Tibial nerve (tissue), 4 donors: Measurements from ENCODE around the gene OSGEPL1. TPM values are rescaled to one million over a fixed set of nuclear protein-coding genes. Genes with fewer than 3 reads are reported as not detected.
"Not testable (repeated sequence)": the region's sequence is repeated elsewhere in the genome, so short reads cannot be mapped to it uniquely, and the experiment has no call there.

Source experiments
- DNase-seq, 2 donors: peaks; one replicate each; pipeline ENCODE4 v3.0.0-alpha.2; 2019; ENCODE audit warnings: low spot score in 2 of 2
- H3K27ac ChIP-seq, 4 donors: fragments of 200-600 bp; sonication (generic) in 3 of 4; one replicate each; pipeline ENCODE4 v1.5.1; 2017 to 2019; ENCODE audit warnings: mild to moderate bottlenecking in 1 of 4
- H3K27me3 ChIP-seq, 2 donors: fragments of 200-600 bp; sonication (generic) in 1 of 2; one replicate each; pipeline versions ENCODE4 v1.5.1 to v1.6.0; 2017 to 2019
- H3K36me3 ChIP-seq, 3 donors: fragments of 200-600 bp; sonication (generic); one replicate each; pipeline ENCODE4 v1.5.1; 2018 to 2019
- H3K4me1 ChIP-seq, 4 donors: fragments of 200-600 bp; sonication (generic) in 3 of 4; one replicate each; pipeline ENCODE4 v1.5.1; 2017 to 2019
- H3K4me3 ChIP-seq, 4 donors: fragments of 200-600 bp; sonication (generic) in 3 of 4; one replicate each; pipeline ENCODE4 v1.5.1; 2017 to 2019; ENCODE audit warnings: mild to moderate bottlenecking in 1 of 4, moderate library complexity in 1 of 4
- H3K9me3 ChIP-seq, 4 donors: fragments of 200-600 bp; sonication (generic) in 3 of 4; one replicate each; pipeline ENCODE4 v1.5.1; 2017 to 2019
- EP300 ChIP-seq, 2 donors: sonication (generic); formaldehyde crosslinking; IDR thresholded peaks; one replicate each; pipeline ENCODE4 v1.6.1; 2017; ENCODE audit warnings: antibody characterized with exemption in 2 of 2, mild to moderate bottlenecking in 1 of 2
- POLR2A ChIP-seq, 2 donors: fragments of 450-650 bp; IDR thresholded peaks; one replicate each; pipeline ENCODE4 v1.6.1; 2017; ENCODE audit warnings: antibody characterized with exemption in 2 of 2, mild to moderate bottlenecking in 2 of 2, moderate library complexity in 2 of 2
- WGBS, 2 donors: methylation state at CpG; one replicate each; pipeline ENCODE4 v1.1.5; 2018; 5-methylcytosine and 5-hydroxymethylcytosine counted together
- total RNA-seq, 4 donors: library from RNA; depleted of rRNA; stranded (reverse); fragments of >200 nt; gene quantifications; one replicate each; pipeline ENCODE4 v1.1.0, GENCODE V29; 2016
- TF ChIP-seq, protein P1 (sequence below), 5 experiments: fragments of 200-600 bp in 3 of 5; fragments of 450-650 bp in 2 of 5; sonication (generic) in 3 of 5; IDR thresholded peaks; one replicate each; pipeline ENCODE4 v1.5.1; 2016 to 2019; ENCODE audit warnings: antibody characterized with exemption in 5 of 5, mild to moderate bottlenecking in 3 of 5, moderate library complexity in 2 of 5

The OSGEPL1 gene
- total RNA-seq, 4 donors from 2014 or later: 8.4 to 26.4 (median 11.8) TPM

- WGBS, 2 donors: 82 to 83% methylated on average over 4 of the region's 4 CpGs
Measured at GRCh38 chr2:189719571-189719970, 43.0 kb downstream of the OSGEPL1 start.

GRCh38 chr2:189717593-189717992 lies 45.0 kb downstream of the OSGEPL1 start:
- H3K4me1 ChIP-seq, H3K27me3 ChIP-seq, H3K4me3 ChIP-seq, DNase-seq, H3K9me3 ChIP-seq, H3K27ac ChIP-seq: not testable (repeated sequence)
- peaks cover 0 to 31% (median 0%) of the 10 kb centered on the region in 3 donors for H3K36me3 ChIP-seq
- 74 to 88% methylated on average over 1 of the region's 1 CpG for WGBS, 2 donors

More at GRCh38 chr2:189719571-189719970, 43.0 kb downstream of the OSGEPL1 start:
- DNase-seq: no peak
- Histone ChIP-seq H3K36me3 (peaks cover 0 to 33% (median 0%) of the 10 kb centered on the region in 3 donors), H3K4me3 (no peak overlapping the region), H3K27me3 (no peaks in the 10 kb centered on the region), H3K4me1 (no peaks in the 10 kb centered on the region), H3K27ac (no peak overlapping the region), H3K9me3 (peaks cover 0 to 8% (median 0%) of the 10 kb centered on the region in 4 donors)
- no peak for TF ChIP-seq POLR2A (IDR thresholded peaks at IDR 0.05)

DNA sequence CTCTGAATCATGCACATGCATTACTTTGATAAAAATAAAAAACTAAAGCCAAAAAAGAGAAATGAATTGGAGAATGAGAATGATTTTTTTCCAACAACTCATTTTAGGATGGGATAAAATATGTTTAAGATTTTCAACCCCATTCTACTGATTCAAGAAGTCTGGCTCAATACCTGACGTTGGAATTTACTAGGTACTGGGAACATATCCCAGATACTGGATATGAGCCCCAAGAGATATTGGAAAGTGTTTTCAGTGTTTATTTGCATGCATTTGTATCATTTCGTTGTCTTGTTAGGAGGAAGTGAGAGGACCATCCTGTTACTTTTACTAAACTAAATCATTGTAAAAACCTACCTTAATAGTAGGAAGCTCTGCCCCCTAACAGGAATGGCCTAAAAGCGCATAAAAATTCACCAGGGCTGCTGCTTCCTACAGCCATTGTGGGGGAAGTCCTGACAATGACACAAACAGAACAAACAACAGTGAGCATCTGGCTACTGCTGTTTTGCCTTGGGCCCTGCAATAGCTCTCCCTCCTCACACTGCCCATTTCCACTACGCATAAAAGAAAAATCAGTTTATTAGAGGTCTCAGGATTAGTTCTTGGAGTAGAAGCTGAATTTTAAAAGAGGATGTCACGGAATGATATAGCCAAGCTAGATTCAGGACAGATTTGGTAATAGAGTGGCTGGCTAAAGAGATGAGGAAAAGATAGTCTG lies 52.9 kb downstream of the OSGEPL1 start:
- TF ChIP-seq, protein P1, sequence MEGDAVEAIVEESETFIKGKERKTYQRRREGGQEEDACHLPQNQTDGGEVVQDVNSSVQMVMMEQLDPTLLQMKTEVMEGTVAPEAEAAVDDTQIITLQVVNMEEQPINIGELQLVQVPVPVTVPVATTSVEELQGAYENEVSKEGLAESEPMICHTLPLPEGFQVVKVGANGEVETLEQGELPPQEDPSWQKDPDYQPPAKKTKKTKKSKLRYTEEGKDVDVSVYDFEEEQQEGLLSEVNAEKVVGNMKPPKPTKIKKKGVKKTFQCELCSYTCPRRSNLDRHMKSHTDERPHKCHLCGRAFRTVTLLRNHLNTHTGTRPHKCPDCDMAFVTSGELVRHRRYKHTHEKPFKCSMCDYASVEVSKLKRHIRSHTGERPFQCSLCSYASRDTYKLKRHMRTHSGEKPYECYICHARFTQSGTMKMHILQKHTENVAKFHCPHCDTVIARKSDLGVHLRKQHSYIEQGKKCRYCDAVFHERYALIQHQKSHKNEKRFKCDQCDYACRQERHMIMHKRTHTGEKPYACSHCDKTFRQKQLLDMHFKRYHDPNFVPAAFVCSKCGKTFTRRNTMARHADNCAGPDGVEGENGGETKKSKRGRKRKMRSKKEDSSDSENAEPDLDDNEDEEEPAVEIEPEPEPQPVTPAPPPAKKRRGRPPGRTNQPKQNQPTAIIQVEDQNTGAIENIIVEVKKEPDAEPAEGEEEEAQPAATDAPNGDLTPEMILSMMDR (IDR thresholded peaks at IDR 0.05): no peak
- TF ChIP-seq EP300 (IDR thresholded peaks at IDR 0.05) (no peak), POLR2A (IDR thresholded peaks at IDR 0.05) (no peak)
- Histone ChIP-seq H3K27me3 (no peaks in the 10 kb centered on the region), H3K9me3 (no peaks in the 10 kb centered on the region), H3K4me1 (no peaks in the 10 kb centered on the region), H3K4me3 (no peak overlapping the region), H3K27ac (no peak overlapping the region), H3K36me3 (peaks cover 0 to 48% (median 0%) of the 10 kb centered on the region in 3 donors)
- DNase-seq: no peak
- 73 to 81% methylated on average over 5 of the region's 5 CpGs for WGBS, 2 donors

GRCh38 chr2:189702071-189702470 lies 60.5 kb downstream of the OSGEPL1 start:
- Histone ChIP-seq H3K27me3 (no peaks in the 10 kb centered on the region), H3K9me3 (no peaks in the 10 kb centered on the region), H3K27ac (no peak overlapping the region), H3K4me1 (peaks cover 0 to 6% (median 0%) of the 10 kb centered on the region in 4 donors), H3K36me3 (peaks cover 0 to 28% (median 0%) of the 10 kb centered on the region in 3 donors), H3K4me3 (no peak overlapping the region)
- no peak for DNase-seq
- TF ChIP-seq POLR2A (IDR thresholded peaks at IDR 0.05) (no peak), EP300 (IDR thresholded peaks at IDR 0.05) (no peak)
- TF ChIP-seq, protein P1 (IDR thresholded peaks at IDR 0.05): no peak

GRCh38 chr2:189700681-189701080 lies 61.9 kb downstream of the OSGEPL1 start:
- Histone ChIP-seq H3K4me3 (no peak overlapping the region), H3K4me1 (peaks cover 0 to 6% (median 0%) of the 10 kb centered on the region in 4 donors), H3K36me3 (peaks cover 0 to 16% (median 0%) of the 10 kb centered on the region in 3 donors), H3K27ac (no peak overlapping the region), H3K9me3 (no peaks in the 10 kb centered on the region), H3K27me3 (no peaks in the 10 kb centered on the region)
- no peak for TF ChIP-seq POLR2A (IDR thresholded peaks at IDR 0.05)
- TF ChIP-seq, protein P1 (IDR thresholded peaks at IDR 0.05): no peak
- TF ChIP-seq EP300 (IDR thresholded peaks at IDR 0.05): no peak
- 50% methylated on average over 2 of the region's 2 CpGs for WGBS, 2 donors
- no peak for DNase-seq

DNA sequence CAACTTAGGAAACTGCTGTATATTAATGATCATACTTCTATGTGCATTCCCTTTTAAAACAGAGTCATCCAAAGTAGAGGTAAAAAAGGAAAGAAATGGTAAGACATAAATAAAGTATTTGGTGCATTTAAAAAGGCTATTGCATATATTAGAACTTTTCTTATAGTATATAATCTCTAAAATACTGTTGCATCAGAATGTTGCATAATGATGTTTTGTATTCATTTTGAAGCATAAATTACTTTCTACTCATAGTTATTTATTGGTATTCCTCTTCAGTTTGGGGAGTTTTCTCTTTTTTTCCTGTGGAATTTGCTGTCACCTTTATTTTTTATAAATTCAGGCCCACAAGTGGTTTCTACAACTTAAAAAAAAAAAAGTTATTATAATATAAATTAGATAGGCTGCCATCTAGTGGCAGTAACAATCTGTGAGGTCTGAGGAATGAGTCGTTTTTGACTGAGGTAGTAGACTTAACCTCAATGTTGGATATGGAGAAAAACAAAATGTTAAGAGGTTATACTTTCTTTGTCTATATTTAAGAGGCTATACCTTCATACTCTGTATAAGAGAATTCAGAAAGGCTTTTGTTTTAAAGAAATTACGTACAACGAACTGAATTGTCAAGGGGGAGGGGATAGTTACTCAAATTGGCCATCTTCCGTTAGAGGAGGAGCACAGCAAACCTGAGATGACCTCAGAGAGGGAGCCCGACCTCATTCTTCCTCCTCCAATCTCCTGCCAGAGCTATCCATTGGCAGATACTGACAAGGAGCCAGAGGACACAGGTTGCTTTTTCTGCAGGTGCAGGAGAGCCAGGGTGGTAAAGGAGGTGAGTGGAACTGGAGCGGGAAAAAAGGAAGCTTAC lies 64.3 kb downstream of the OSGEPL1 start:
- Histone ChIP-seq H3K4me3 (no peak overlapping the region), H3K27ac (peak overlapping the region in 1 of 4 donors; percentile 29), H3K9me3 (no peaks in the 10 kb centered on the region), H3K27me3 (no peaks in the 10 kb centered on the region), H3K36me3 (peaks cover 0 to 21% (median 0%) of the 10 kb centered on the region in 3 donors), H3K4me1 (peaks cover 0 to 6% (median 0%) of the 10 kb centered on the region in 4 donors)
- 30 to 36% methylated on average over 6 of the region's 6 CpGs for WGBS, 2 donors
- TF ChIP-seq POLR2A (IDR thresholded peaks at IDR 0.05): no peak
- TF ChIP-seq, protein P1 (IDR thresholded peaks at IDR 0.05): peak; percentile 40 to 63 (median 57)
- TF ChIP-seq EP300 (IDR thresholded peaks at IDR 0.05): no peak
- DNase-seq: peak in 1 of 2 donors; percentile 88
